Panc1 (cell line): ENCODE results near the gene SCAMP4. TPM values are rescaled to one million over a fixed set of nuclear protein-coding genes. Genes with fewer than 3 reads are reported as not detected.

Source experiments
- ATAC-seq: fragments of 200-7000 bp; cut with Tn5 transposase; 2 replicates; pipeline ENCODE4 v1.9.1; 2020; ENCODE audit warnings: mild to moderate bottlenecking, moderate library complexity
- BruUV-seq: library from RNA; stranded (reverse); fragments of 400-500 nt; replicated peaks from 2 replicates; lab custom pipeline; 2021; lab: Mats Ljungman, UMichigan
- CTCF ChIA-PET: fragments of 300-600 bp; sonication (Branson Sonifier 250); formaldehyde crosslinking; loops from one replicate; lab custom pipeline; 2022; ENCODE audit warnings: antibody characterized with exemption; lab: Charles Lee
- POLR2A ChIA-PET: fragments of 300-600 bp; sonication (Branson Sonifier 250); formaldehyde crosslinking; loops from one replicate; lab custom pipeline; 2022; ENCODE audit warnings: antibody characterized with exemption; lab: Charles Lee
- DNase-seq: peaks from one replicate; pipeline ENCODE4 v3.0.0-alpha.2; 2010; ENCODE audit warnings: low read depth, low spot score
- H3K27ac ChIP-seq: 2 replicates; pipeline ENCODE4 v1.5.1; 2011; ENCODE audit warnings: mild to moderate bottlenecking, low read length, inconsistent platforms
- H3K27me3 ChIP-seq: fragments of 200-500 bp; sonication (Bioruptor generic); 2 replicates; pipeline ENCODE4 v1.6.0; 2014; ENCODE audit warnings: low read length, inconsistent platforms; ENCODE audit not compliant: control insufficient read depth, insufficient read depth
- H3K36me3 ChIP-seq: fragments of 200-500 bp; sonication (Bioruptor generic); 2 replicates; pipeline ENCODE4 v1.5.1; 2014; ENCODE audit warnings: inconsistent platforms, mild to moderate bottlenecking, low read length, moderate library complexity; ENCODE audit not compliant: control insufficient read depth, insufficient read depth
- H3K4me1 ChIP-seq: 2 replicates; pipeline ENCODE4 v1.5.1; 2011; ENCODE audit warnings: inconsistent platforms, mild to moderate bottlenecking, low read length, moderate library complexity; ENCODE audit not compliant: control insufficient read depth, insufficient read depth
- H3K4me3 ChIP-seq, 2 experiments: 2 replicates each; pipeline ENCODE4 v1.5.1; 2011 to 2012; ENCODE audit warnings: low read depth in 2 of 2, low read length in 2 of 2, mild to moderate bottlenecking in 2 of 2, inconsistent platforms in 1 of 2, moderate library complexity in 1 of 2
- H3K9me3 ChIP-seq: fragments of 200-500 bp; sonication (Bioruptor generic); 2 replicates; pipeline ENCODE4 v1.5.1; 2014; ENCODE audit warnings: low read depth, mild to moderate bottlenecking, inconsistent platforms, low read length, moderate library complexity; ENCODE audit not compliant: control insufficient read depth, insufficient read depth
- CTCF ChIP-seq: fragments of 450-650 bp; IDR thresholded peaks from 2 replicates; pipeline ENCODE4 v1.5.1; 2017; ENCODE audit warnings: mild to moderate bottlenecking
- POLR2AphosphoS5 ChIP-seq: IDR thresholded peaks from 2 replicates; pipeline ENCODE4 v1.6.1; 2012; ENCODE audit warnings: mild to moderate bottlenecking, low read depth, low read length, moderate library complexity
- REST ChIP-seq, 2 experiments: IDR thresholded peaks; 2 replicates each; pipeline ENCODE4 v1.6.1; 2011 to 2012; ENCODE audit warnings: low read depth in 2 of 2, control low read depth in 1 of 2, low read length in 1 of 2, mild to moderate bottlenecking in 1 of 2, moderate library complexity in 1 of 2; ENCODE audit not compliant: insufficient read depth in 1 of 2
- SIN3A ChIP-seq: IDR thresholded peaks from 2 replicates; pipeline ENCODE4 v1.6.1; 2012; ENCODE audit warnings: low read depth, mild to moderate bottlenecking, low read length, moderate library complexity, borderline replicate concordance; ENCODE audit not compliant: insufficient read depth
- TCF7L2 ChIP-seq: IDR thresholded peaks from 2 replicates; pipeline ENCODE4 v1.6.1; 2011; ENCODE audit warnings: mild to moderate bottlenecking, low read depth, low read length, inconsistent platforms
- in situ Hi-C: cut with HindIII; loops from 2 replicates; pipeline ENCODE4 v1.10.0; 2016; ENCODE audit warnings: low sequenced_read_pairs, low pct_unique_long_range_greater_than_20kb
- intact Hi-C: fragments of 100-400 bp; cut with micrococcal nuclease; formaldehyde crosslinking; loops from one replicate; pipeline ENCODE4 v1.10.0; 2022; ENCODE audit not compliant: unreplicated experiment
- total RNA-seq: library from RNA; stranded (reverse); gene quantifications from one replicate; pipeline ENCODE4 v1.2.1, GENCODE V29; 2021; ENCODE audit not compliant: unreplicated experiment

Gene SCAMP4
- total RNA-seq, 1 experiment from 2014 or later: 98.4 TPM

- Histone ChIP-seq H3K27me3 (no peaks in the 10 kb centered on the region), H3K27ac (no peak overlapping the region), H3K4me1 (peaks cover 13% of the 10 kb centered on the region), H3K36me3 (no peaks in the 10 kb centered on the region), H3K4me3 (no peak overlapping the region), H3K9me3 (no peaks in the 10 kb centered on the region)
- no TSS peak for BruUV-seq
- intact Hi-C loops (no loop called here), in situ Hi-C loops (no loop called here)
- no peak for TF ChIP-seq POLR2AphosphoS5
- TF ChIP-seq REST (IDR thresholded peaks at IDR 0.05; ENCODE audit: insufficient read depth in 1 of 2, low read depth in 2 of 2, low read length in 1 of 2): no peak
- TF ChIP-seq SIN3A: no peak
- TF ChIP-seq TCF7L2: no peak
- no peak for TF ChIP-seq CTCF
- no peak for ATAC-seq
- ChIA-PET POLR2A (interaction anchor here (0.6 kb wide), 1 partner anchor 121 kb away, joined by 15 read pairs; no protein-coding TSS in a partner anchor), CTCF (interaction anchor here (0.7 kb wide), 1 partner anchor 25 kb away, joined by 3 read pairs; no protein-coding TSS in a partner anchor)
- DNase-seq: no peak
Measured at GRCh38 chr19:1901940-1902404, 3.2 kb upstream of the SCAMP4 start.

- Histone ChIP-seq H3K9me3 (no peaks in the 10 kb centered on the region), H3K4me3 (no peak overlapping the region), H3K4me1 (peaks cover 15% of the 10 kb centered on the region), H3K36me3 (no peaks in the 10 kb centered on the region), H3K27me3 (no peaks in the 10 kb centered on the region), H3K27ac (no peak overlapping the region)
- intact Hi-C loops: no loop called here
- ChIA-PET CTCF (no interaction called here), POLR2A (no interaction called here)
- TF ChIP-seq POLR2AphosphoS5: no peak
- TF ChIP-seq TCF7L2: no peak
- no peak for TF ChIP-seq REST (IDR thresholded peaks at IDR 0.05; ENCODE audit: insufficient read depth in 1 of 2, low read depth in 2 of 2, low read length in 1 of 2)
- no peak for TF ChIP-seq CTCF
- no peak for TF ChIP-seq SIN3A
- ATAC-seq: no peak
- in situ Hi-C loops: no loop called here
- no peak for DNase-seq
- no TSS peak for BruUV-seq
Measured at GRCh38 chr19:1902923-1903322, 2.3 kb upstream of the SCAMP4 start.
